HL-60 (cell line): ENCODE results near the gene CLASP2.
"Not testable (repeated sequence)": the region's sequence is repeated elsewhere in the genome, so short reads cannot be mapped to it uniquely, and the experiment has no call there.

Experiments
- DNase-seq, 2 experiments: peaks; one replicate each; pipeline ENCODE4 v3.0.0-alpha.2; 2010 to 2020; ENCODE audit warnings: low read depth in 1 of 2, low spot score in 1 of 2
- H3K27ac ChIP-seq: fragments of 250-450 bp; sonication (Bioruptor Pico); replicated peaks from 2 replicates; pipeline ENCODE4 v1.5.1; 2020; ENCODE audit warnings: mild to moderate bottlenecking, moderate library complexity
- H3K27me3 ChIP-seq: fragments of 250-450 bp; sonication (Bioruptor Pico); 2 replicates; pipeline ENCODE4 v1.5.1; 2021; ENCODE audit warnings: mild to moderate bottlenecking, moderate library complexity; ENCODE audit not compliant: insufficient read depth, poor library complexity, severe bottlenecking
- H3K4me3 ChIP-seq: replicated peaks from 2 replicates; pipeline ENCODE4 v1.5.1; 2011; ENCODE audit warnings: mild to moderate bottlenecking, control low read depth, low read length; ENCODE audit not compliant: insufficient read depth
- CTCF ChIP-seq: IDR thresholded peaks from one replicate; pipeline ENCODE4 v1.5.1; 2011; ENCODE audit warnings: low read length, control low read depth, inconsistent platforms; ENCODE audit not compliant: insufficient read depth
- GABPA ChIP-seq: IDR thresholded peaks from 2 replicates; pipeline ENCODE4 v1.6.1; 2012; ENCODE audit warnings: low read depth
- POLR2AphosphoS5 ChIP-seq: IDR thresholded peaks from 2 replicates; pipeline ENCODE4 v1.6.1; 2012; ENCODE audit warnings: low read depth
- REST ChIP-seq: IDR thresholded peaks from 2 replicates; pipeline ENCODE4 v1.6.1; 2012; ENCODE audit warnings: low read depth; ENCODE audit not compliant: insufficient replicate concordance
- SPI1 ChIP-seq: IDR thresholded peaks from 2 replicates; pipeline ENCODE4 v1.6.1; 2012; ENCODE audit warnings: low read depth, mild to moderate bottlenecking, borderline replicate concordance

The CLASP2 gene

GRCh38 chr3:33456756-33457155, 261.3 kb downstream of the CLASP2 start:
- no peak overlapping the region for H3K27ac ChIP-seq
- no peak for DNase-seq
- TF ChIP-seq POLR2AphosphoS5 (no peak), REST (no peak), CTCF (no peak), GABPA (no peak), SPI1 (no peak)
- no peaks in the 10 kb centered on the region for H3K27me3 ChIP-seq
- no peak overlapping the region for H3K4me3 ChIP-seq

- Histone ChIP-seq H3K27ac (no peak overlapping the region), H3K27me3 (no peaks in the 10 kb centered on the region), H3K4me3 (no peak overlapping the region)
- no peak for DNase-seq
- TF ChIP-seq CTCF = no peak
- no peak for TF ChIP-seq POLR2AphosphoS5
- no peak for TF ChIP-seq SPI1
- TF ChIP-seq REST = no peak
- TF ChIP-seq GABPA = no peak
Measured at GRCh38 chr3:33453331-33453761, 264.7 kb downstream of the CLASP2 start.

GRCh38 chr3:33451994-33452393, 266.1 kb downstream of the CLASP2 start:
- H3K27me3 ChIP-seq, H3K4me3 ChIP-seq, DNase-seq: not testable (repeated sequence)

DNA sequence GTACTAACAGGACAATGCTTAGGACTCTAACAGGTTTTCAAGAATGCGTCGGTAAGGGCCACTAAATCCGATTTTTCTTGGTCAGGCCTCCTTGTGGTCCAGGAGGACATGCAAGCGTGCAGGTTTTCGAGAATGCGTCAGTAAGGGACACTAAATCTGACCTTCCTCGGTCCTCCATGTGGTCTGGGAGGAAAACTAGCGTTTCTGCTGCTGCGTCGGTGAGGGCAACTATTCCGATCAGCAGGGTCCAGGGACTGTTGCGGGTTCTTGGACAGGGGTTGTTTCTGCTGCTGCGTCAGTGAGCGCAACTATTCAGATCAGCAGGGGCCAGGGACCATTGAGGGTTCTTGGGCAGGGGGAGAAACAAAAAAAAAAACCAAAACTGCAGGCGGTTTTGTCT, 270.1 kb downstream of the CLASP2 start:
- TF ChIP-seq POLR2AphosphoS5 = no peak
- DNase-seq = no peak
- Histone ChIP-seq H3K27ac (no peak overlapping the region), H3K4me3 (no peak overlapping the region), H3K27me3 (no peaks in the 10 kb centered on the region)

More at GRCh38 chr3:33451994-33452393, 266.1 kb downstream of the CLASP2 start:
- H3K27ac ChIP-seq = not testable (repeated sequence)

DNA sequence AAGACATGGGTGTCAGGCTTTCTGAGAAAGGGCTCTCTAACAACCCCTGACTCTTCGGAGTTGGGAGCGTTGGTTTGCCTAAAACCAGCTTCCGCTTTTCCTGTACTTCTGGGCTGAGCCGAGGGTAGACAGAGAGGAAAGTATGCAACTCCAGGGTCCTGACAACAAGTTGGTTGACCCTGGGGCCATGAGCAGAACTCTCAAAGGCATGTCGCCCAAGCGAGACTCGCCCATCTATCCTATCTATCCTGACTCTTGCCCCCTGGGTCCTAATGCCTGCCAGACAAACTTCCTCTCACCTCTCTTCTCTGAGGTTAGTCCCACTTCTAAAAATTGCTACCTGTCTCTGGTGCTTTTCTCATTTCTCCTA, 270.8 kb downstream of the CLASP2 start:
- H3K4me3 ChIP-seq, DNase-seq, H3K27me3 ChIP-seq, H3K27ac ChIP-seq: not testable (repeated sequence)
